SU-DHL-6 (cell line): ENCODE data around the gene BCAP31.

Experiments used
- H2AFZ ChIP-seq: fragments of 200-600 bp; sonication (generic); 2 replicates; pipeline ENCODE4 v1.6.1; 2014; ENCODE audit warnings: low read depth, mild to moderate bottlenecking, moderate library complexity, mixed read lengths, antibody characterized with exemption, low read length; ENCODE audit not compliant: severe bottlenecking
- H3F3A ChIP-seq: fragments of 200-600 bp; shearing (Covaris generic); 2 replicates; pipeline ENCODE4 v1.6.0; 2016; ENCODE audit warnings: antibody characterized with exemption, mild to moderate bottlenecking; ENCODE audit not compliant: insufficient read depth
- H3K27ac ChIP-seq: fragments of 200-600 bp; sonication (generic); 2 replicates; pipeline ENCODE4 v1.5.1; 2016; ENCODE audit warnings: low read depth, mild to moderate bottlenecking, low read length, moderate library complexity, mixed read lengths
- H3K27me3 ChIP-seq: fragments of 200-600 bp; sonication (generic), shearing (Covaris generic); 2 replicates; pipeline ENCODE4 v1.6.0; 2014; ENCODE audit warnings: mild to moderate bottlenecking, low read length
- H3K36me3 ChIP-seq: fragments of 200-600 bp; sonication (generic); 2 replicates; pipeline ENCODE4 v1.6.1; 2014; ENCODE audit warnings: mild to moderate bottlenecking, low read length, mixed read lengths
- H3K4me2 ChIP-seq: fragments of 300-600, 200-600 bp; shearing (Covaris generic), sonication (generic); 2 replicates; pipeline ENCODE4 v1.6.0; 2014; ENCODE audit warnings: low read length, low read depth, mild to moderate bottlenecking; ENCODE audit not compliant: poor library complexity, severe bottlenecking
- H3K4me3 ChIP-seq: fragments of 200-600 bp; sonication (generic); 2 replicates; pipeline ENCODE4 v1.5.1; 2014; ENCODE audit warnings: antibody characterized with exemption, low read length, mild to moderate bottlenecking, mixed read lengths; ENCODE audit not compliant: insufficient read depth, poor library complexity, severe bottlenecking
- H3K79me2 ChIP-seq: fragments of 200-600 bp; sonication (generic); 2 replicates; pipeline ENCODE4 v1.6.1; 2014; ENCODE audit warnings: mild to moderate bottlenecking, low read length, moderate library complexity; ENCODE audit not compliant: insufficient read depth
- H3K9ac ChIP-seq: fragments of 200-600 bp; sonication (generic); 2 replicates; pipeline ENCODE4 v1.7.0; 2014; ENCODE audit warnings: mild to moderate bottlenecking, low read length
- H3K9me2 ChIP-seq: fragments of 200-600 bp; sonication (generic); replicated peaks from 2 replicates; pipeline ENCODE4 v1.6.1; 2014; ENCODE audit warnings: low read length; ENCODE audit not compliant: insufficient read depth
- H3K9me3 ChIP-seq: fragments of 200-600 bp; sonication (generic); 2 replicates; pipeline ENCODE4 v1.6.1; 2014; ENCODE audit warnings: low read length, mixed read lengths; ENCODE audit not compliant: insufficient read depth
- H4K20me1 ChIP-seq: fragments of 200-600 bp; sonication (generic); 2 replicates; pipeline ENCODE4 v1.6.1; 2014; ENCODE audit warnings: low read depth, mild to moderate bottlenecking, antibody characterized with exemption, low read length, moderate library complexity, mixed read lengths
- CTCF ChIP-seq: fragments of 200-600 bp; sonication (generic); IDR thresholded peaks from one replicate; pipeline ENCODE4 v1.5.1; 2017; ENCODE audit warnings: antibody characterized with exemption, mild to moderate bottlenecking, low read length, moderate library complexity; ENCODE audit not compliant: insufficient read depth, poor library complexity, severe bottlenecking
- EZH2phosphoT487 ChIP-seq: fragments of 200-600 bp; sonication (generic), shearing (Covaris generic); conservative IDR thresholded peaks from 2 replicates; pipeline ENCODE4 v1.6.1; 2018; ENCODE audit warnings: mild to moderate bottlenecking, antibody characterized with exemption, low read length, moderate library complexity, mixed read lengths

The BCAP31 gene

GRCh38 chrX:153735274-153735673, 11.1 kb upstream of the BCAP31 start:
- H3K9me2 ChIP-seq: no peaks in the 10 kb centered on the region
- no peak overlapping the region for H3K9ac ChIP-seq
- H3K4me2 ChIP-seq: no peak overlapping the region
- no peaks in the 10 kb centered on the region for H3K27me3 ChIP-seq
- no peak overlapping the region for H3K27ac ChIP-seq
- TF ChIP-seq CTCF (no peak), EZH2phosphoT487 (no peak)
- no peaks in the 10 kb centered on the region for H3K79me2 ChIP-seq
- no peaks in the 10 kb centered on the region for H3F3A ChIP-seq
- no peaks in the 10 kb centered on the region for H4K20me1 ChIP-seq
- H3K4me3 ChIP-seq: no peak overlapping the region
- no peaks in the 10 kb centered on the region for H3K9me3 ChIP-seq
- H2AFZ ChIP-seq: no peak overlapping the region
- H3K36me3 ChIP-seq: no peaks in the 10 kb centered on the region

- no peak overlapping the region for H3K4me2 ChIP-seq
- H3F3A ChIP-seq: no peaks in the 10 kb centered on the region
- no peaks in the 10 kb centered on the region for H3K27me3 ChIP-seq
- no peak overlapping the region for H3K4me3 ChIP-seq
- no peaks in the 10 kb centered on the region for H3K9me3 ChIP-seq
- no peak overlapping the region for H2AFZ ChIP-seq
- H3K36me3 ChIP-seq: no peaks in the 10 kb centered on the region
- H3K27ac ChIP-seq: no peak overlapping the region
- no peaks in the 10 kb centered on the region for H3K9me2 ChIP-seq
- no peaks in the 10 kb centered on the region for H3K79me2 ChIP-seq
- no peak for TF ChIP-seq EZH2phosphoT487
- TF ChIP-seq CTCF: no peak
- no peaks in the 10 kb centered on the region for H4K20me1 ChIP-seq
- no peak overlapping the region for H3K9ac ChIP-seq
Measured at GRCh38 chrX:153734871-153735270, 10.7 kb upstream of the BCAP31 start.

DNA sequence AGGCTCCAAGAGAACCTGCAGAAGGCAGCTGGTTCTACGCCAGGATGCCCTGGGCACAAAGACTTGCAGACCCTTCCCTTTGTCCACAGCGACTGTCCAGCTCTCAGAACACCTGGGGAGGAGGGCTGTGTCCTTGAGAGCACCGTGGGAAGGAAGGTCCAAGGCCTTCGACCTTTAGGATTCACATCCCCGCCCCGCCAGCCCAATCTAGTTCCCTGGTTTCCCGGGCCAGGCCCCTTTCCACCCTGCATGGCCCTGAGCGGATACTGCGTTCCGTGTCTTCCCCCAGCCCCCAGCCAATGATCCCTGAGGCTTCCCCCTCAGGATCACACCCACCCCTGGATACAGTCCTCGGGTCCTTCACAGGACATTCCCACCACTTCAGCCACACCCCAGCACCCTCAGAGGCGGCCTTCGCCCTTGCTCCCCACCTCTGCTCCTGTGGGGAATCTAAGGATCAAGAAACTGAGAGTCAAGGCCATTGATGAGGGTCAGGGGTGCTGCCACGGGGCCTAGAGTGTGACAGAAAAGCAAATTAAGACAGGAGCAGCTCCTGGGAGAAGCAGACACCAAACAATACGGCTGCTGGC, 9.6 kb upstream of the BCAP31 start:
- Histone ChIP-seq H4K20me1 (no peaks in the 10 kb centered on the region), H3K9me2 (no peaks in the 10 kb centered on the region), H3K9me3 (no peaks in the 10 kb centered on the region), H3K79me2 (no peaks in the 10 kb centered on the region), H2AFZ (no peak overlapping the region), H3K36me3 (no peaks in the 10 kb centered on the region), H3K4me3 (no peak overlapping the region), H3K27me3 (no peaks in the 10 kb centered on the region), H3K27ac (no peak overlapping the region), H3K9ac (no peak overlapping the region), H3F3A (no peaks in the 10 kb centered on the region), H3K4me2 (no peak overlapping the region)
- no peak for TF ChIP-seq CTCF
- no peak for TF ChIP-seq EZH2phosphoT487

DNA sequence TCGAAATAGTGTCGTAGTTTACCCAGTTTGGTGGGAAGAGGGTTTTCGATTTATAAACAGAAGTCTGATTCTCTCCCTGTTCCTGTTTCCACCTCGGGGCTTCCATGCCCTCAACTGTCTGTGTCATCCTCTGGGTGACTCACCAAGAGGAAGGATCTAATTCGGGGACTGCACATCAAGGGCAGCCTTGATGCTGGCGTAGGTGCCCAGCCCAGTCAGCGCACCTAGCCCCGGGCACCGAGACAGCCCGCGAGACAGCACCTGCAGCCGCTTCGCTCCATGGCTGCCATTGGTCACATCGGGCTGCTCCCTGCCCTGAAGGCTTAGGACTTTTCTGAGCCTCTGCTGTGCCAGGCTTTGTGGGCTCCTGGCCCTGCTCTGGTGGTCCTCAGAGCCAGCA, 8.2 kb upstream of the BCAP31 start:
- Histone ChIP-seq H3K79me2 (no peaks in the 10 kb centered on the region), H3K9me2 (no peaks in the 10 kb centered on the region), H3K27ac (no peak overlapping the region), H4K20me1 (no peaks in the 10 kb centered on the region), H3K4me3 (no peak overlapping the region), H3K4me2 (no peak overlapping the region), H3K27me3 (no peaks in the 10 kb centered on the region), H3K9me3 (no peaks in the 10 kb centered on the region), H2AFZ (no peak overlapping the region), H3F3A (no peaks in the 10 kb centered on the region), H3K9ac (no peak overlapping the region), H3K36me3 (no peaks in the 10 kb centered on the region)
- TF ChIP-seq EZH2phosphoT487 (no peak), CTCF (no peak)
